PC-9 (cell line): Measurements from ENCODE around the gene FGF12.

Experiments used
- CTCF ChIP-seq: fragments of 200-600 bp; sonication (generic); conservative IDR thresholded peaks from 2 replicates; pipeline ENCODE4 v1.6.1; 2017; ENCODE audit warnings: mixed run types, antibody characterized with exemption, mild to moderate bottlenecking, moderate library complexity
- EZH2 ChIP-seq: fragments of 200-600 bp; sonication (generic); IDR thresholded peaks from 2 replicates; pipeline ENCODE4 v1.8.0; 2017; ENCODE audit warnings: antibody characterized with exemption, low read depth

- TF ChIP-seq EZH2 (no peak), CTCF (no peak)
These were observed 30.3 kb downstream of the FGF12 start for GRCh38 chr3:192696943-192697587.
